ENCODE data around the gene MUL1.

MUL1 gene

DNA sequence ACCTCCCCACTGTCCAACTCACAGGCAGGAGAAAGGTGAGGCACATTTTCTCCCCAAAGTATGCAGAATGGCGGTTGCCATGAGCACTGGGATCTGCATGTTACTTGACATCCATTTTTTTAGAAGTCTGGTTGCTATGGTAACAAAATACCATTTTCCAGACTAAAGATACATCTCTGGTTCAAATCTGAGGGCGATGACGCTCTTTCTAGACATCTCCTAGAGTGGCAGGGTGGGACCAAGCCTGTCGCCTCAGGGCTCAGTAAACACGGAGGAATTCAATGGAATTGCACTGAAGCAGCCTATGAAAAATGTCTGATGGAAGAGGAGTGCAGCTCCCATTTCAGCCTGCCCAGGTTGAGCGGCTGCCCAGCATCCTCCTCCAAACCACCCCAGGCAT is 22.9 kb upstream of the MUL1 start:
- TF ChIP-seq EZH2phosphoT487 (conservative IDR thresholded peaks at IDR 0.05; ENCODE audit: low read length) = no peak
- TF ChIP-seq, protein P1, sequence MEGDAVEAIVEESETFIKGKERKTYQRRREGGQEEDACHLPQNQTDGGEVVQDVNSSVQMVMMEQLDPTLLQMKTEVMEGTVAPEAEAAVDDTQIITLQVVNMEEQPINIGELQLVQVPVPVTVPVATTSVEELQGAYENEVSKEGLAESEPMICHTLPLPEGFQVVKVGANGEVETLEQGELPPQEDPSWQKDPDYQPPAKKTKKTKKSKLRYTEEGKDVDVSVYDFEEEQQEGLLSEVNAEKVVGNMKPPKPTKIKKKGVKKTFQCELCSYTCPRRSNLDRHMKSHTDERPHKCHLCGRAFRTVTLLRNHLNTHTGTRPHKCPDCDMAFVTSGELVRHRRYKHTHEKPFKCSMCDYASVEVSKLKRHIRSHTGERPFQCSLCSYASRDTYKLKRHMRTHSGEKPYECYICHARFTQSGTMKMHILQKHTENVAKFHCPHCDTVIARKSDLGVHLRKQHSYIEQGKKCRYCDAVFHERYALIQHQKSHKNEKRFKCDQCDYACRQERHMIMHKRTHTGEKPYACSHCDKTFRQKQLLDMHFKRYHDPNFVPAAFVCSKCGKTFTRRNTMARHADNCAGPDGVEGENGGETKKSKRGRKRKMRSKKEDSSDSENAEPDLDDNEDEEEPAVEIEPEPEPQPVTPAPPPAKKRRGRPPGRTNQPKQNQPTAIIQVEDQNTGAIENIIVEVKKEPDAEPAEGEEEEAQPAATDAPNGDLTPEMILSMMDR (IDR thresholded peaks at IDR 0.05; ENCODE audit: insufficient read depth, low read length, poor library complexity, severe bottlenecking) = no peak
- Histone ChIP-seq H3K9ac (ENCODE audit: low read length) (no peak overlapping the region), H3K27me3 (ENCODE audit: low read length) (no peaks in the 10 kb centered on the region), H3K27ac (ENCODE audit: low read depth, low read length) (no peak overlapping the region), H3K36me3 (ENCODE audit: low read length) (no peaks in the 10 kb centered on the region), H3F3A (ENCODE audit: insufficient read depth) (no peaks in the 10 kb centered on the region), H3K4me2 (ENCODE audit: low read depth, low read length, poor library complexity, severe bottlenecking) (no peak overlapping the region), H3K79me2 (ENCODE audit: insufficient read depth, low read length) (no peaks in the 10 kb centered on the region), H4K20me1 (ENCODE audit: low read depth, low read length) (no peaks in the 10 kb centered on the region), H3K9me3 (ENCODE audit: insufficient read depth, low read length) (no peaks in the 10 kb centered on the region), H3K9me2 (replicated peaks; ENCODE audit: insufficient read depth, low read length) (no peaks in the 10 kb centered on the region), H3K4me3 (ENCODE audit: insufficient read depth, low read length, poor library complexity, severe bottlenecking) (no peak overlapping the region), H2AFZ (ENCODE audit: low read depth, low read length, severe bottlenecking) (no peak overlapping the region)

DNA sequence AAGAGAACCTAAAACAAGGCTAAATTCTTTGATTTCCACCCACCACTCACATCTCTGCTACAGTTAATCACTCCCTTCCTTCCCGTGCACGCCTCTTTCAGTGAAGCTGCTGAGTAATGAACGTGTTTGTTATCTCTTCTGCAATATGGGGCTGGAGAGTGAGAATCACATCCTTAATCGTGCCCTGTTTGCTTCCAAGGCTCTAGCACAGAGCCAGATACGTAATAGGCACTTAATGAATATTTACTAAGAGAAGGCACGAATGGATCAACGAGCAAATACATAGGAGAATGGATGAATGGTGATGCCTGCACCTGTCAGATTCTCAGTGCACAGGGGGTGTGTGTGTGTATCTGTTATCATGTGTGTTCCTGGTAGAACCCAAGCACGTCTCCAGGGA is 22.4 kb upstream of the MUL1 start:
- no peak for TF ChIP-seq EZH2phosphoT487 (conservative IDR thresholded peaks at IDR 0.05; ENCODE audit: low read length)
- TF ChIP-seq, protein P1 (IDR thresholded peaks at IDR 0.05; ENCODE audit: insufficient read depth, low read length, poor library complexity, severe bottlenecking) = no peak

DNA sequence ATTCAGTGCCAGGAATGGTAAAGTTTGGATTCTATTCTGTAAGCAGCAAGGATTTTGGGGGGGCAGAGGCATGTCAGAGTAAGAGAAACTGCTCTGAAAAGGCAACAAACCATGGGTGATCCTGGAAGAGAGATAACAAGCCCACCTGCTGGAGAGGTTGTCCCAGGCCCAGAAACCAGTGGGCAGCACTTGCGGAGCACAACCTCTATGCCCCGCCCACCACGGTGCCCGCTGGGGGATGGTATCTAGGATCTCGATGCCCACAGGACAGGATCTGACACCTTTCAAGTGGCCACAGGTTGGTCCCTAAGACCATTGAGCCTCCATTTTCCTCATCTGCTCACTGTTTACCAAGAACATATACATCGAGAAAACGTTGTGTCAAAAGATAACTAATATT is 20.3 kb upstream of the MUL1 start:
- no peaks in the 10 kb centered on the region for H3K36me3 ChIP-seq (ENCODE audit: low read length)
- H3K79me2 ChIP-seq (ENCODE audit: insufficient read depth, low read length) = no peaks in the 10 kb centered on the region
- H3F3A ChIP-seq (ENCODE audit: insufficient read depth) = no peaks in the 10 kb centered on the region
- H3K9me3 ChIP-seq (ENCODE audit: insufficient read depth, low read length) = no peaks in the 10 kb centered on the region
- TF ChIP-seq, protein P1 (IDR thresholded peaks at IDR 0.05; ENCODE audit: insufficient read depth, low read length, poor library complexity, severe bottlenecking) = no peak
- no peak for TF ChIP-seq EZH2phosphoT487 (conservative IDR thresholded peaks at IDR 0.05; ENCODE audit: low read length)
- H3K27ac ChIP-seq (ENCODE audit: low read depth, low read length) = no peak overlapping the region
- no peak overlapping the region for H3K4me3 ChIP-seq (ENCODE audit: insufficient read depth, low read length, poor library complexity, severe bottlenecking)
- H3K27me3 ChIP-seq (ENCODE audit: low read length) = no peaks in the 10 kb centered on the region
- no peak overlapping the region for H3K4me2 ChIP-seq (ENCODE audit: low read depth, low read length, poor library complexity, severe bottlenecking)
- no peak overlapping the region for H3K9ac ChIP-seq (ENCODE audit: low read length)
- no peak overlapping the region for H2AFZ ChIP-seq (ENCODE audit: low read depth, low read length, severe bottlenecking)
- no peaks in the 10 kb centered on the region for H4K20me1 ChIP-seq (ENCODE audit: low read depth, low read length)
- no peaks in the 10 kb centered on the region for H3K9me2 ChIP-seq (replicated peaks; ENCODE audit: insufficient read depth, low read length)

More for the DNA sequence above, 22.4 kb upstream of the MUL1 start:
- no peak overlapping the region for H3K27ac ChIP-seq (ENCODE audit: low read depth, low read length)
- H3F3A ChIP-seq (ENCODE audit: insufficient read depth) = no peaks in the 10 kb centered on the region
- no peaks in the 10 kb centered on the region for H3K27me3 ChIP-seq (ENCODE audit: low read length)
- no peaks in the 10 kb centered on the region for H4K20me1 ChIP-seq (ENCODE audit: low read depth, low read length)
- no peaks in the 10 kb centered on the region for H3K36me3 ChIP-seq (ENCODE audit: low read length)
- no peak overlapping the region for H3K4me2 ChIP-seq (ENCODE audit: low read depth, low read length, poor library complexity, severe bottlenecking)
- H3K9me3 ChIP-seq (ENCODE audit: insufficient read depth, low read length) = no peaks in the 10 kb centered on the region
- H3K4me3 ChIP-seq (ENCODE audit: insufficient read depth, low read length, poor library complexity, severe bottlenecking) = no peak overlapping the region
- no peak overlapping the region for H2AFZ ChIP-seq (ENCODE audit: low read depth, low read length, severe bottlenecking)
- no peaks in the 10 kb centered on the region for H3K9me2 ChIP-seq (replicated peaks; ENCODE audit: insufficient read depth, low read length)
- H3K9ac ChIP-seq (ENCODE audit: low read length) = no peak overlapping the region
- no peaks in the 10 kb centered on the region for H3K79me2 ChIP-seq (ENCODE audit: insufficient read depth, low read length)
